HEK293 (cell line): ENCODE data around the gene HINFP.
A peak's percentile ranks its signal among the peaks of the same experiment; 100 is the strongest.

ENCODE experiments used
- CTCF ChIA-PET: fragments of 350-600 bp; formaldehyde crosslinking; extraction: SDS; loops from one replicate; lab custom pipeline; 2021; ENCODE audit warnings: antibody characterized with exemption; lab: Yijun Ruan, JAX
- POLR2A ChIA-PET: fragments of 300-600 bp; formaldehyde crosslinking; extraction: SDS; loops from one replicate; lab custom pipeline; 2020; ENCODE audit warnings: antibody characterized with exemption, inconsistent platforms; lab: Yijun Ruan, JAX
- H3K27ac ChIP-seq: fragments of 200-500 bp; sonication (Bioruptor generic); 2 replicates; pipeline ENCODE4 v1.5.1; 2014; ENCODE audit warnings: low read depth, low read length, control low read depth, inconsistent platforms; ENCODE audit errors: extremely low read depth
- H3K36me3 ChIP-seq, 2 experiments: fragments of 200-500 bp in 1 of 2; sonication (Bioruptor generic) in 1 of 2; 1 replicate in 1 of 2; 2 replicates in 1 of 2; pipeline ENCODE4 v1.5.1; 2014 to 2017; ENCODE audit warnings: inconsistent platforms in 2 of 2, low read length in 2 of 2; ENCODE audit not compliant: control insufficient read depth in 2 of 2, insufficient read depth in 1 of 2
- H3K4me1 ChIP-seq: fragments of 200-500 bp; sonication (Bioruptor generic); 2 replicates; pipeline ENCODE4 v1.5.1; 2014; ENCODE audit warnings: mild to moderate bottlenecking, low read length, inconsistent platforms; ENCODE audit not compliant: control insufficient read depth, insufficient read depth
- H3K4me3 ChIP-seq: 2 replicates; pipeline ENCODE4 v1.5.1; 2011; ENCODE audit warnings: low read depth, mild to moderate bottlenecking, control low read depth, low read length, moderate library complexity
- H3K9me3 ChIP-seq: fragments of 200-500 bp; sonication (Bioruptor generic); 2 replicates; pipeline ENCODE4 v1.5.1; 2014; ENCODE audit warnings: low read depth, low read length, inconsistent platforms; ENCODE audit not compliant: control insufficient read depth, insufficient read depth
- GLIS1 ChIP-seq: fragments of 450-650 bp; formaldehyde crosslinking; IDR thresholded peaks from 2 replicates; pipeline ENCODE4 v1.5.1; 2016; ENCODE audit warnings: missing biosample characterization, missing genetic modification characterization
- HIC1 ChIP-seq: fragments of 450-650 bp; formaldehyde crosslinking; IDR thresholded peaks from 2 replicates; pipeline ENCODE4 v1.5.1; 2016; ENCODE audit warnings: missing biosample characterization, missing genetic modification characterization
- HOXD13 ChIP-seq: sonication (generic); formaldehyde crosslinking; IDR thresholded peaks from 2 replicates; pipeline ENCODE4 v1.8.0; 2022; ENCODE audit warnings: missing genetic modification reagents, borderline replicate concordance
- KLF1 ChIP-seq: fragments of 450-650 bp; formaldehyde crosslinking; IDR thresholded peaks from 2 replicates; pipeline ENCODE4 v1.5.1; 2016; ENCODE audit warnings: missing biosample characterization, missing genetic modification characterization
- MEIS1 ChIP-seq: sonication (generic); formaldehyde crosslinking; IDR thresholded peaks from 2 replicates; pipeline ENCODE4 v1.8.1; 2022; ENCODE audit warnings: missing genetic modification reagents, mild to moderate bottlenecking, borderline replicate concordance
- SP2 ChIP-seq: fragments of 450-650 bp; formaldehyde crosslinking; IDR thresholded peaks from 2 replicates; pipeline ENCODE4 v1.5.1; 2016; ENCODE audit warnings: missing biosample characterization, missing genetic modification characterization
- ZNF10 ChIP-seq: fragments of 450-650 bp; formaldehyde crosslinking; IDR thresholded peaks from 2 replicates; pipeline ENCODE4 v1.5.1; 2017; ENCODE audit warnings: missing biosample characterization, missing genetic modification characterization
- ZNF112 ChIP-seq: fragments of 450-650 bp; formaldehyde crosslinking; IDR thresholded peaks from 2 replicates; pipeline ENCODE4 v1.5.0; 2017; ENCODE audit warnings: missing biosample characterization, missing genetic modification characterization
- ZNF155 ChIP-seq: fragments of 450-650 bp; formaldehyde crosslinking; IDR thresholded peaks from 2 replicates; pipeline ENCODE4 v1.5.1; 2016; ENCODE audit warnings: missing biosample characterization, missing genetic modification characterization
- ZNF19 ChIP-seq: fragments of 450-650 bp; formaldehyde crosslinking; IDR thresholded peaks from 2 replicates; pipeline ENCODE4; 2016; ENCODE audit warnings: missing biosample characterization, missing genetic modification characterization, low read depth
- ZNF335 ChIP-seq: fragments of 450-650 bp; formaldehyde crosslinking; conservative IDR thresholded peaks from 2 replicates; pipeline ENCODE4 v1.5.1; 2016; ENCODE audit warnings: missing biosample characterization, missing genetic modification characterization
- ZNF394 ChIP-seq: fragments of 450-650 bp; formaldehyde crosslinking; IDR thresholded peaks from 2 replicates; pipeline ENCODE4 v1.5.1; 2016; ENCODE audit warnings: missing biosample characterization, missing genetic modification characterization, mild to moderate bottlenecking, moderate library complexity, borderline replicate concordance
- ZNF433 ChIP-seq: fragments of 450-650 bp; formaldehyde crosslinking; IDR thresholded peaks from 2 replicates; pipeline ENCODE4 v1.5.1; 2016; ENCODE audit warnings: missing biosample characterization, missing genetic modification characterization, low read depth
- ZNF48 ChIP-seq: fragments of 450-650 bp; formaldehyde crosslinking; IDR thresholded peaks from 2 replicates; pipeline ENCODE4 v1.5.1; 2016; ENCODE audit warnings: missing biosample characterization, missing genetic modification characterization
- ZNF600 ChIP-seq: fragments of 450-650 bp; formaldehyde crosslinking; IDR thresholded peaks from 2 replicates; pipeline ENCODE4 v1.5.1; 2016; ENCODE audit warnings: missing biosample characterization, missing genetic modification characterization
- ZSCAN30 ChIP-seq: fragments of 450-650 bp; IDR thresholded peaks from 2 replicates; pipeline ENCODE4 v1.5.1; 2018; ENCODE audit warnings: missing biosample characterization, mild to moderate bottlenecking, missing genetic modification characterization, moderate library complexity
- TF ChIP-seq, protein P1 (sequence below): fragments of 450-650 bp; formaldehyde crosslinking; IDR thresholded peaks from 2 replicates; pipeline ENCODE4 v1.5.1; 2016; ENCODE audit warnings: missing biosample characterization, missing genetic modification characterization
- TF ChIP-seq, protein P2 (sequence below): fragments of 450-650 bp; formaldehyde crosslinking; IDR thresholded peaks from 2 replicates; pipeline ENCODE4 v1.5.1; 2016; ENCODE audit warnings: missing biosample characterization, missing genetic modification characterization
- TF ChIP-seq, protein P3 (sequence below): fragments of 450-650 bp; IDR thresholded peaks from 2 replicates; pipeline ENCODE4 v1.5.1; 2018; ENCODE audit warnings: missing biosample characterization, missing genetic modification characterization

Gene HINFP

DNA sequence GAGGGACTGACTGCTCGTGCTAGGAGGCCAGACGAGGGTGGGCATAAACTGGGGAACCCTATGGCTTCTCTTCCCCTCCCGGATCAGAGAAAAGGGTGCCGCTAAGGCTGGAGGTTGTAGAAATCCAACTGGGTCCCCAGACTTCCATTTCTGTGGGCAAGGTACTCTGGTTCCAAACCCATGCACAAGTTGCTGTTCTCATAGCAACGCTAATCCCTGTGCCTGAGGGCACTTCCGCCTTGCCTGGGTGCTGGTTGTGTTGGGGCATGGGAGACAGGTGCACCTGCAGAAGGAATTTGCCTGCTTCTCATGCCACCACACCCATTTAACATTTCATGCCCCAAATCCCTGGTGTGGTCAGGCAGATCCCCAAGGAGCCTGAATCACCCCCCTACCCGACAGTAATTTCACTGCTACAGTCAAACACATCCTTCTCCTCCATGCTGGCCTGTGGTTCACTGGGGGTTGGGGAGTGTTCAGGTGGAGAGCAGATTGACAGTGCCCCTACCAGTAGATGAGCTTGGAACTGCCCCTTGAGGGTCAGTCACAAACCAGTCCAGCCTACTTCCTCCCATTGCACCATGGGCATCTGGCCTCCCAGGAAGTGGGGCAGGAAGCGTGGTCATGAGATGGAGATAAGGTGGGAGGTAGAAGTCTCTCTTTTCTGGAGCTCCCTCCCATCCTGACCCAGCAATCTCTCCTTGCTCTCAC, 13.1 kb upstream of the HINFP start (continued):
- TF ChIP-seq GLIS1 (tag by site-specific recombination): peak; percentile 33; the same call in 1 of the 2 replicates
- TF ChIP-seq ZNF394 (tag by site-specific recombination): peak; percentile 53; the same call in 1 of the 2 replicates
- TF ChIP-seq MEIS1 (CRISPR knock-in tag): no peak
- TF ChIP-seq SP2 (tag by site-specific recombination): peak; percentile 65
- TF ChIP-seq KLF1 (tag by site-specific recombination): no peak
- TF ChIP-seq ZNF10 (tag by site-specific recombination): no peak

- H3K27ac ChIP-seq: no peak overlapping the region
- CTCF ChIA-PET: interaction anchor here (0.9 to 1.3 kb wide), 7 partner anchors 9 to 419 kb away, joined by 3 to 4 read pairs (median 3); partner anchors contain the start of gene CBL
- POLR2A ChIA-PET: interaction anchor here (1.1 to 5.5 kb wide), 5 partner anchors 12 to 208 kb away, joined by 4 to 51 read pairs (median 7); partner anchors contain the start of genes HINFP and MCAM
These were observed 12.5 kb upstream of the HINFP start for GRCh38 chr11:119108857-119109221.

DNA sequence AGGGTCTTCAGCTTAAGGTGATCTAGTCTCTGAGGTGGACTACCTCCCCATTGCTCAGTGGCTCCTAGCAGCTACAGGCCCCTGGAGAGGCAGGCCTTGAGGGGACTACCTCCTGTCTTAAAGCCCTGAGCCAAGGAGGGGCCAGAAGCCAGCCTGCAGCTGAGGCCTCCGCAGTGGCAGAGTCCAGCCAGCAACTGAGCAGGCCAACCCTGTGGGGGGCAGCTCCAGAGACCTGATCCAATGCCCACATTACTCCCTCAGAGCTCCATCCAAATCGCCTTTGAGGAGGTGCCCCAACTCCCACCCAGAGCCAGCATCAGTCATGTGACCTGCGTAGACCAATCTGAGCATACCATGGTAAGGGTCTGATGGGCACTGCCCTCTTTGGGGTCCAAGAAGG, 11.5 kb upstream of the HINFP start:
- POLR2A ChIA-PET: interaction anchor here (5.5 kb wide), 1 partner anchor 11 kb away, joined by 51 read pairs; the partner anchor contains the start of gene HINFP
- H3K4me3 ChIP-seq: no peak overlapping the region

More at GRCh38 chr11:119108857-119109221, 12.5 kb upstream of the HINFP start:
- no peaks in the 10 kb centered on the region for H3K9me3 ChIP-seq
- TF ChIP-seq ZSCAN30 (tag by site-specific recombination) (no peak), ZNF155 (tag by site-specific recombination) (no peak), ZNF112 (tag by site-specific recombination) (no peak), ZNF48 (no peak), ZNF394 (tag by site-specific recombination) (no peak), ZNF335 (tag by site-specific recombination) (no peak), ZNF600 (no peak), ZNF433 (tag by site-specific recombination) (no peak), HIC1 (tag by site-specific recombination) (no peak), ZNF19 (tag by site-specific recombination) (no peak)
- TF ChIP-seq, protein P1, sequence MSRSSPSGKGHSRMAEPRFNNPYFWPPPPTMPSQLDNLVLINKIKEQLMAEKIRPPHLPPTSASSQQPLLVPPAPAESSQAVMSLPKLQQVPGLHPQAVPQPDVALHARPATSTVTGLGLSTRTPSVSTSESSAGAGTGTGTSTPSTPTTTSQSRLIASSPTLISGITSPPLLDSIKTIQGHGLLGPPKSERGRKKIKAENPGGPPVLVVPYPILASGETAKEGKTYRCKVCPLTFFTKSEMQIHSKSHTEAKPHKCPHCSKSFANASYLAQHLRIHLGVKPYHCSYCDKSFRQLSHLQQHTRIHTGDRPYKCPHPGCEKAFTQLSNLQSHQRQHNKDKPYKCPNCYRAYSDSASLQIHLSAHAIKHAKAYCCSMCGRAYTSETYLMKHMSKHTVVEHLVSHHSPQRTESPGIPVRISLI: no peak
- TF ChIP-seq, protein P2, sequence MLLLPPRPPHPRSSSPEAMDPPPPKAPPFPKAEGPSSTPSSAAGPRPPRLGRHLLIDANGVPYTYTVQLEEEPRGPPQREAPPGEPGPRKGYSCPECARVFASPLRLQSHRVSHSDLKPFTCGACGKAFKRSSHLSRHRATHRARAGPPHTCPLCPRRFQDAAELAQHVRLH (tag by site-specific recombination): no peak
- TF ChIP-seq, protein P3, sequence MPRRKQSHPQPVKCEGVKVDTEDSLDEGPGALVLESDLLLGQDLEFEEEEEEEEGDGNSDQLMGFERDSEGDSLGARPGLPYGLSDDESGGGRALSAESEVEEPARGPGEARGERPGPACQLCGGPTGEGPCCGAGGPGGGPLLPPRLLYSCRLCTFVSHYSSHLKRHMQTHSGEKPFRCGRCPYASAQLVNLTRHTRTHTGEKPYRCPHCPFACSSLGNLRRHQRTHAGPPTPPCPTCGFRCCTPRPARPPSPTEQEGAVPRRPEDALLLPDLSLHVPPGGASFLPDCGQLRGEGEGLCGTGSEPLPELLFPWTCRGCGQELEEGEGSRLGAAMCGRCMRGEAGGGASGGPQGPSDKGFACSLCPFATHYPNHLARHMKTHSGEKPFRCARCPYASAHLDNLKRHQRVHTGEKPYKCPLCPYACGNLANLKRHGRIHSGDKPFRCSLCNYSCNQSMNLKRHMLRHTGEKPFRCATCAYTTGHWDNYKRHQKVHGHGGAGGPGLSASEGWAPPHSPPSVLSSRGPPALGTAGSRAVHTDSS (tag by site-specific recombination): no peak
- TF ChIP-seq, all 188 proteins: peak for 0
- no peaks in the 10 kb centered on the region for H3K4me1 ChIP-seq
- H3K4me3 ChIP-seq: no peak overlapping the region
- H3K36me3 ChIP-seq: peaks cover 0 to 43% of the 10 kb centered on the region in 2 experiments; a peak in 1 of 3 replicates

More for the DNA sequence above, 11.5 kb upstream of the HINFP start:
- no peak overlapping the region for H3K27ac ChIP-seq
- H3K9me3 ChIP-seq: no peaks in the 10 kb centered on the region
- peaks cover 0 to 51% of the 10 kb centered on the region in 2 experiments; a peak in 1 of 3 replicates for H3K36me3 ChIP-seq
- TF ChIP-seq HOXD13 (CRISPR knock-in tag): no peak
- peak; percentile 30; the same call in 1 of the 2 replicates for TF ChIP-seq GLIS1 (tag by site-specific recombination)
- H3K4me1 ChIP-seq: no peaks in the 10 kb centered on the region
- CTCF ChIA-PET: interaction anchor here (0.7 to 1.0 kb wide), 6 partner anchors 43 to 420 kb away, joined by 3 to 6 read pairs (median 4); partner anchors contain the start of gene CBL
